Heart right ventricle (tissue), 16 donors: ENCODE measurements around the gene MAP2K5. TPM values are rescaled to one million over a fixed set of nuclear protein-coding genes. Genes with fewer than 3 reads are reported as not detected.

Experiments used
- ATAC-seq, 8 donors: fragments of 200-7000 bp; cut with Tn5 transposase; one replicate each; pipeline ENCODE4 v1.9.1; 2020; ENCODE audit warnings: mild to moderate bottlenecking in 8 of 8, moderate library complexity in 8 of 8, moderate number of reproducible peaks in 1 of 8
- DNase-seq, 2 donors: peaks; one replicate each; pipeline ENCODE4 v3.0.0-alpha.2; 2020
- H3K27ac ChIP-seq, 10 donors: fragments of 200-600 bp; sonication (generic) in 2 of 10; one replicate each; pipeline versions ENCODE4 v1.5.0 to v1.8.0; 2020 to 2022; ENCODE audit warnings: mild to moderate bottlenecking in 3 of 10
- H3K27me3 ChIP-seq, 7 donors: fragments of 200-600 bp; one replicate each; pipeline ENCODE4 v1.8.0; 2021 to 2022; ENCODE audit warnings: mild to moderate bottlenecking in 2 of 7
- H3K36me3 ChIP-seq, 9 donors: fragments of 200-600 bp; sonication (generic) in 1 of 9; one replicate each; pipeline versions ENCODE4 v1.5.0 to v1.8.0; 2020 to 2022; ENCODE audit warnings: mild to moderate bottlenecking in 2 of 9
- H3K4me1 ChIP-seq, 9 donors: fragments of 200-600 bp; sonication (generic) in 1 of 9; one replicate each; pipeline versions ENCODE4 v1.5.0 to v1.8.0; 2020 to 2022; ENCODE audit warnings: mild to moderate bottlenecking in 4 of 9
- H3K4me3 ChIP-seq, 10 donors: fragments of 200-600 bp; sonication (generic) in 2 of 10; one replicate each; pipeline versions ENCODE4 v1.5.0 to v1.8.0; 2020 to 2022; ENCODE audit warnings: mild to moderate bottlenecking in 7 of 10, moderate library complexity in 2 of 10
- H3K9me3 ChIP-seq, 11 donors: fragments of 200-600 bp in 10 of 11; sonication (generic) in 2 of 11; one replicate each; pipeline versions ENCODE4 v1.5.0 to v1.8.0; 2013 to 2022; ENCODE audit warnings: mild to moderate bottlenecking in 2 of 11, control low read depth in 1 of 11, moderate library complexity in 1 of 11
- WGBS, 2 donors: extraction: QIAGEN DNeasy Blood & Tissue Kit; methylation state at CpG; one replicate each; pipeline ENCODE4 v1.1.7; 2013; ENCODE audit warnings: inconsistent platforms in 1 of 2; 5-methylcytosine and 5-hydroxymethylcytosine counted together
- intact Hi-C, 10 donors: fragments of 100-400 bp; cut with DNase I; formaldehyde crosslinking; loops; one replicate each; pipeline versions ENCODE4 v1.11.1 to v1.14.2; 2022
- polyA plus RNA-seq, 2 donors: library from polyadenylated mRNA; stranded (reverse); fragments of 200-250 nt; gene quantifications; one replicate each; pipeline ENCODE4 v1.2.3, GENCODE V29; 2013
- total RNA-seq, 10 donors: library from RNA; stranded (reverse); fragmentation: NEBNext Ultra II Directional in 3 of 10; extraction: Animal tissue kit (Norgen Biotek cat#: 25700) in 3 of 10; gene quantifications; one replicate each; pipeline versions ENCODE4 v1.2.1 to v1.2.4, GENCODE V29; 2021 to 2023
- TF ChIP-seq, protein P1 (sequence below), 9 donors: fragments of 200-600 bp; sonication (generic) in 2 of 9; IDR thresholded peaks; one replicate each; pipeline versions ENCODE4 v1.5.0 to v1.8.0; 2021 to 2022; ENCODE audit warnings: antibody characterized with exemption in 9 of 9, mild to moderate bottlenecking in 5 of 9, moderate library complexity in 1 of 9
- donor health status: Arrhythmogenic right ventricular cardiomyopathy.
- donor health status: ischemic (EF 13 %, LVEDD 7.1; RV severe dilation, severe dysfunction).
- donor health status: healthy with polysubstance abuse.
- donor health status: DM: no; HTN: yes; CAD: no.
- donor health status: DM: no; HTN: no; CAD: no.
- donor health status: ischemic (EF 25% LVEDD 6.9; RV normal size, moderate dysfunction).
- donor health status: ischemic (EF 25% LVEDD 5.7; RV mildly dilated, moderate dysfunction).
- donor health status: healthy.
- donor health status: DM: yes; HTN: yes; CAD: no.
- donor health status: Ischemic cardiomyopathy.
- donor health status: ischemic (EF 35%, LVEDD 5.7; RV mildly dilated, moderate dysfunction).
- donor health status: nonischemic (EF 11% LVEDD 7.7; RV severe dilation, severe dysfunction).
- donor health status: DM: yes; HTN: yes; CAD: no.
- donor health status: PGD.
- donor health status: ischemic (EF 29% LVEDD 5.4; RV normal size, mild dysfunction).
- donor health status: nonischemic (EF 23%, LVEDD 6.1; RV moderate dilation, normal function).

Gene MAP2K5
- total and polyA plus RNA-seq, 12 donors: 7.7 to 34.3 (median 21.0) TPM

DNA sequence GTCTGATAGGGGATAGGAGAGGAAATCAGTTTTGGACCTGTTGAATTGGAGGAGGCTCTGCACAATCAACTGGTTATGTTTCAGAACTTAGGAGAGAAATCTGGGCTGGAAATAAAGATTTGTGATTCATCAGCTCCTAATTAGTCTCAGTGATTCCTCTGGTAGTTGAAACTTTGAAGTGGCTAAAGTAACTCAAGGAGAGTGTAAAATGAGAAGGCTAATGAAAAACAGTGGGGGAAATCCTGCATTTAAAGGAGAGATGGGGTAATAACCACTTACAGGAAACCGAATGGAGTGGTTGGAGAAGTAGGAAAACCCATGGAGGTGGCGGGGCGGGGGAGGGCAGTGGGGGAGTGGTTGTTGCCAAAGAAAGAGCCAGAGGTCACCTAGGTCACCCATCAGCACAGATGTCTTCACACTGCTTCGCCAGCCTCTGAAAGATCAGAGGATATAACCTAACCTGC is 32.6 kb downstream of the MAP2K5 start:
- Histone ChIP-seq H3K27me3 (no peaks in the 10 kb centered on the region), H3K36me3 (peaks cover 0 to 10% (median 0%) of the 10 kb centered on the region in 9 donors), H3K4me1 (peaks cover 0 to 12% (median 6%) of the 10 kb centered on the region in 9 donors), H3K9me3 (no peaks in the 10 kb centered on the region), H3K27ac (no peak overlapping the region), H3K4me3 (no peak overlapping the region)
- TF ChIP-seq, protein P1, sequence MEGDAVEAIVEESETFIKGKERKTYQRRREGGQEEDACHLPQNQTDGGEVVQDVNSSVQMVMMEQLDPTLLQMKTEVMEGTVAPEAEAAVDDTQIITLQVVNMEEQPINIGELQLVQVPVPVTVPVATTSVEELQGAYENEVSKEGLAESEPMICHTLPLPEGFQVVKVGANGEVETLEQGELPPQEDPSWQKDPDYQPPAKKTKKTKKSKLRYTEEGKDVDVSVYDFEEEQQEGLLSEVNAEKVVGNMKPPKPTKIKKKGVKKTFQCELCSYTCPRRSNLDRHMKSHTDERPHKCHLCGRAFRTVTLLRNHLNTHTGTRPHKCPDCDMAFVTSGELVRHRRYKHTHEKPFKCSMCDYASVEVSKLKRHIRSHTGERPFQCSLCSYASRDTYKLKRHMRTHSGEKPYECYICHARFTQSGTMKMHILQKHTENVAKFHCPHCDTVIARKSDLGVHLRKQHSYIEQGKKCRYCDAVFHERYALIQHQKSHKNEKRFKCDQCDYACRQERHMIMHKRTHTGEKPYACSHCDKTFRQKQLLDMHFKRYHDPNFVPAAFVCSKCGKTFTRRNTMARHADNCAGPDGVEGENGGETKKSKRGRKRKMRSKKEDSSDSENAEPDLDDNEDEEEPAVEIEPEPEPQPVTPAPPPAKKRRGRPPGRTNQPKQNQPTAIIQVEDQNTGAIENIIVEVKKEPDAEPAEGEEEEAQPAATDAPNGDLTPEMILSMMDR (IDR thresholded peaks at IDR 0.05): no peak
- no peak for DNase-seq
- ATAC-seq: no peak
- 76 to 84% methylated on average over 4 of the region's 4 CpGs for WGBS, 2 donors
- intact Hi-C loops: no loop called here

DNA sequence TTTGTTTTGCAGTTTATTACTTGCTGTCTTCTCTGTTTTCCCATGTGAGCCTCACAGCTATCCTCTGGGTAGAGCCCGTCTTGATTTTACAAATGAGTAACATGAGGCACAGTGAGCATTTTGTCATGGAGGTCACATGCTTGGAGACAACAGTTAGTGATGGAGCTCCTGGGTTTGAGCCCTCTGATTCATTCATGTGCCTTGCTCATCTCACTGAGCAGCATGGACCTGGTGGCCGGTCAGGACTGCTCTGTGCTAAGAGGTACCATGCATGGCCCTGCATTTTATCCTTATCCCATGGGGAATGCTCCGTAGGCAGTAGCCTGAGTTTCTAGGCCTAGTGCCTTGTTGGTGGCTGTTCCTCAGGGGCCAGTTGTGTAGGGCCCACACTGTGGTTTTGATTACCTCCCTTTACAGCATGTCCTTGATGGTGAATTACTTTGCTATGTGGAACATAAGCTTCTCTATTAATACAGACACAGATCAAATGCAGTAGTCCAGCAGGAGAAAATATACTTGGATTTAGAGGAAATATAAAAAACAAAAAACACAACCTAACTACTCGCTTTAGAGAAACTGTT is 35.6 kb downstream of the MAP2K5 start:
- no peak for ATAC-seq
- TF ChIP-seq, protein P1 (IDR thresholded peaks at IDR 0.05): no peak
- Histone ChIP-seq H3K36me3 (peaks cover 0 to 14% (median 0%) of the 10 kb centered on the region in 9 donors), H3K27me3 (no peaks in the 10 kb centered on the region), H3K4me1 (peaks cover 0 to 5% (median 0%) of the 10 kb centered on the region in 9 donors), H3K9me3 (no peaks in the 10 kb centered on the region), H3K27ac (no peak overlapping the region), H3K4me3 (no peak overlapping the region)
- 91 to 92% methylated on average over 4 of the region's 4 CpGs for WGBS, 2 donors
- no peak for DNase-seq
- intact Hi-C loops: no loop called here

DNA sequence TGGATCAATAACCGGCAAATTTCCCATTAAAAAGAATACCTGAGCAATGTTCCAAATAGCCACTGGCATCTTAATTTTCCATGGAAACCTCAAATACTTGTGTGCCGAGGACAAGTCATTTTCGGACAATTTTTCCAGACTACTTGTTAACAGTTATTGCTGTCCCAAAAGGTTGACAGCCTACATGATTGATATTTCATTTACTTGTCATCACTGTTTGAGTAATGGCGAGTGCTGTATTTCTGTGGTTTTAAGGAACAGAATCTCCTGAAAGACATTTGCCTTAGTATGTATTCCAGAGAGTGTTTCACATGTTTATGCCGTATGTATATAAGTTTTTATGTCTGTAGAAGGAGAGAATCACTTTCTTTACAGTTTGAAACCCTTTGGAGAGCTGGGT is 36.7 kb downstream of the MAP2K5 start:
- ATAC-seq (no peak), DNase-seq (no peak)
- Histone ChIP-seq H3K9me3 (no peaks in the 10 kb centered on the region), H3K4me1 (peaks cover 0 to 5% (median 0%) of the 10 kb centered on the region in 9 donors), H3K4me3 (no peak overlapping the region), H3K27ac (no peak overlapping the region), H3K36me3 (peaks cover 0 to 14% (median 0%) of the 10 kb centered on the region in 9 donors), H3K27me3 (no peaks in the 10 kb centered on the region)
- 93 to 95% methylated on average over 5 of the region's 5 CpGs for WGBS, 2 donors
- intact Hi-C loops: no loop called here
- TF ChIP-seq, protein P1 (IDR thresholded peaks at IDR 0.05): no peak

DNA sequence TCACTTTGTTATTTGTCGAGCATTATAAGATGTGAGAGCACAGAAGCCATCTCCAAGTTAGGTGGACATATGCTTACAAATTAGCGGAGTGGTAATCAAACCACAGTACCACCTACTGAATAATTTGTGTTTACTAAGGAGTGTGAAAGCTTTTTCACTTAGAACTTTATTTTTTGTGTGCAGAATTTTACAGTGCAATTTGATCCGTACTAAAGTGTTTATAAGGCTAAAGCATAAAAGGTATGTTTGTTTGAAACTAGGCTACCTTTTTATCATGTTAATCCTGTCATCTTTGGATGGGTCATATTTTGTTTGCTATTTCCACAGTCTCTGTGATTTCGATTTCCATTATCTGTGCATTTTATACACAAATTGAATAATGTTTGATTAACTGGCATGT is 37.5 kb downstream of the MAP2K5 start:
- 90 to 95% methylated on average over 4 of the region's 4 CpGs for WGBS, 2 donors
- H3K4me3 ChIP-seq: no peak overlapping the region
- no peak for DNase-seq
- H3K36me3 ChIP-seq: peaks cover 0 to 14% (median 0%) of the 10 kb centered on the region in 9 donors
- H3K9me3 ChIP-seq: no peaks in the 10 kb centered on the region
- no peaks in the 10 kb centered on the region for H3K27me3 ChIP-seq
- TF ChIP-seq, protein P1 (IDR thresholded peaks at IDR 0.05): no peak
- H3K27ac ChIP-seq: no peak overlapping the region
- intact Hi-C loops: no loop called here
- H3K4me1 ChIP-seq: peaks cover 0 to 2% (median 0%) of the 10 kb centered on the region in 9 donors
- no peak for ATAC-seq
